HG02943 (cell line): ENCODE results near the gene GOLM1.

Experiments used
- ATAC-seq: cut with Tn5 transposase; IDR thresholded peaks from one replicate; pipeline ENCODE4 v1.9.1; 2021; ENCODE audit warnings: mild to moderate bottlenecking, low read depth, moderate library complexity; ENCODE audit not compliant: unreplicated experiment

Gene GOLM1

GRCh38 chr9:86093788-86094555 lies 5.4 kb downstream of the GOLM1 start:
- no peak for ATAC-seq

DNA sequence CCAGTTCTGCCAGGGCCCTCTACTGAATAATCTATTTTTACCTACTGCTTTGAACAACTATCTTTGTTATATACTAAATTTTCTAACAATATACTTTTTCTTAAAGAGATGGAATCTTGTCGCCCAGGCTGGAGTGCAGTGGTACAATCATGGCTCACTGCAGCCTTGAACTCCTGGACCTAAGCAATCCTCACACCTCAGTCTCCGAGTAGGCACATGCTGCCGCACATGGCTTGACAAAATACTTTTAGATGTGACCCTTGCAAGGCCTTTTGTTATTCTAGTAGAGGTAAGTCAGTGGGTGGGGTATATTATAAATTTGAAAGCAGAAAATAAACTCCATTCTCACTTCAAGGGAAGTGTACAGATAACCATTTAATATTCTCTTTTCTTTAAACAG lies 7.9 kb downstream of the GOLM1 start:
- no peak for ATAC-seq

DNA sequence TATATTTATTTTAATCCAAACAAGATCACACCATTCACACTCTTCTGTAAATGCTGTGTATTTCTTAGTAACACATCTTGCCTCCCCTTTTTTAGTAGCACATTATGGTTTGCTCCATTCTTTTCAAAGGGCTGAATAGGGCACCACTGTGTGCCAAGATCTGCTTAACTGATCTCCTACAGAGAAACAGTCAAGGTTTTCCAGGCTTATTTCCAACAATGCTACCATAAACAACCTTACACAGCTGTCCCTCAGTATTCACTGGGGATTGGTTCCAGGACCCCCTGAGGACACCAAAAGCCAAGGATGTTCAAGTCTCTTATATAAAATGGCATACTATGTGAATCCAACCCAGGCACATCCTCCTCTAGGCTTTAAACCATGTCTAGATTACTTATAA lies 16.5 kb downstream of the GOLM1 start:
- ATAC-seq: no peak

GRCh38 chr9:86079865-86080469 lies 19.4 kb downstream of the GOLM1 start:
- no peak for ATAC-seq

- no peak for ATAC-seq
Measured at GRCh38 chr9:86079421-86079831, 19.9 kb downstream of the GOLM1 start.

DNA sequence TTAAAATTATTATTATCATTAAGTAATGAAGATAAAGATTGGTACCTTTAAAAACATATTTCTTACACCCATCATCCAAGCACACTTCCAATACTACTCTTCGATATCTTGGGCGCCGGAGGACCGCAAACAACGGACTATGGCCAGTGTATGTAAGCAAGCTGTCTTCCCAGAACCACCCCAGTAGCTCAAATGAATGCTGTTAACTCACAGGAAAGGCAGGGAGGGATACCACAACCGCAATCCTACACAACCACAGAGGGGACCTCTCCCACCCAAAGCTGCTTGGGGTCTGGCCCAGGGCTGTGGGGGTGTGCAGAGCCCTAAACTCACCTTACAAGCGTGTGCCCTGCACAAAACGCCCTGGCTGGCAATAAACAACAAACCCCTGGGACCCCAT lies 20.6 kb downstream of the GOLM1 start:
- ATAC-seq: no peak

GRCh38 chr9:86077276-86077675 lies 22.1 kb downstream of the GOLM1 start:
- ATAC-seq: no peak

DNA sequence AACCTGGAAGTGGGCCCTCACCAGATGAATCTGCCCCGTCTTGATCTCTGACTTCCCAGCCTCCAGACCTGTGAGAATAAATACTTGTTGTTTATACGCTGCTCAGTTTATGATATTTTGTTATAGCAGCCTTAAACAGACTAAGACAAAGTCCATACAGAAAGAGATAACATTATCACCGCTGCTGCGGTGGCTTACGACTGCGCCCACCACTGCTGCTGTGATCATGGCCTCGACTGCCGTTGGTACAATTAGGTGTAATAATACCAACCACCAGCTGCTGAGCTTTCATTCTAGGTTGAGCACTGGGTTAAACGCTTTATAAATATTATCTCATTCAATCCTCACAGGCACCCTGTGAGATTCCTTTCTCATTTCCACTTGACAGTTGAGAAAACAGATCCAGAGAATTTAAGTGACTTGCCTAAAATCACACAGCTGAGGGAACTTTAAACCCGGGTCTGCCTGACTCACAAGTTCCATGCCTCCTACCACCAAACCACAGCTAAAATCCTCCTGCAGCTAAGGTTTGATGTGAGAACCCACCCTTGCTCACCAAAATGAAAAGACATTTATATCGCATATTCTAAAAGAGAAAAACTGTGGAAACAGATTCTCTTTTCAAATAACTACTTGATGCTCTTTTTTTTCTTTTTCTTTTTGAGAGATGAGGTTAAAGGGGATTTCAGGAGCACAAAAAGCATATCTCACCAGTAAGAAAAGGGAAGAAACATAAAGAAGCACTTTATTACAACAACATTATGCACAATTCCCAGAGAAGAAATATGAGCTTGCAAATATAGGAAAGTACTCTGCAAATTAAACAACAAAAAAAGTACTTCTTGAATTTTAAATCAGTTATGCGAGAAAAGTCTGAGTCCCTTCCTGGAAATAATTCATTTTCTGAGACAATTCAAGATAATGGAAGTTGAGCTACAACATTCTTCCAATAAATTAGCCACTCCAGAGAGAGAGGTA lies 23.9 kb downstream of the GOLM1 start:
- no peak for ATAC-seq

DNA sequence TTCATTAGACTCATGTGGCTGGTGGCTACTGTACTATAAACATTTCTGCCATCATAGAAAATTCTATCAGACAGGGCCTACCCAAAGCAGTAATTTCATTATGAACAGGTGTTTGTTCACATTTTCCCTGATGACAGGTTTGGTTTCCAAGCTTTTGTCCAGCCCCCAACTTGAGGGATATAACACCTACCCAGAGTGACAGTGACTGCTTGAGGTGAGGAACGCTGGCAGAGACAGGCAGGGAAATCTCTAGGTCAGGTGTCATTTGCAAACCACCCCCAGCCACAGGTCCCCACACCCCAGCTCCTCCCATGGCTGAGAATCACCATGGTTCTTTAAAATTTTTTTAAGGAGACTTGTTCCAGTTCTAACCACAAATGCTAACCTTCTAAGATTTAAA lies 25.5 kb downstream of the GOLM1 start:
- ATAC-seq: no peak

GRCh38 chr9:86072394-86072877 lies 26.9 kb downstream of the GOLM1 start:
- no peak for ATAC-seq

DNA sequence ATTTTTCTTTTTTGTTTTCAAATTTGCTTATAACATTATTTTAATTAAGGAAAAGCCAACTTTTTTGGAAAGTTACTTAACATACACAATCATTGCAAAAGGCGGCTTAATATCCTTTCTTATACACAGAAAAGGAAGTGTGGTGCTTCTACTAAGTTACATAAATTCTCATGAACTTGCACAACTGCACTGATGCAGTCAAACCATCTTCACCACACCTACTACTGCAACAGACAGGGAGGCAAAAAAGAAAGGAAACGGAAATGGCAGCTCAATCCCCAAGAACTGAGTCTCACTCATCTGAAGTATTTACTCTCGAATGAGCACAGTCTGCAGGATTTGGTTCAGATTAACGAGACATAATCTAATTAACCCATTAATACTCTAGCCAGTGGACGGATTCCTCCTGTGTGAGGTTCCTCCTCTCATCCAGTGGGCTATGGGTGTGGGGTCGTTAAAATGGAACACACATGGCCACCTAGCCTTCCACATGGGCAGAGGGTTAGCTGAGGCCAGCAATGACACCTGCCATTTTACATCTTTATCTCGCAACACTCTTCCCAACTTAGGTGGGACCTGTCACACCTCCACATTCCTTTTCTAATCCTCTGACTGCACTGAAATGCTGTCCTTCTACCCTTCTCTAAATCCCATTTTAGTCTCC lies 30.0 kb downstream of the GOLM1 start:
- ATAC-seq: no peak

- ATAC-seq: no peak
Measured at GRCh38 chr9:86064220-86064619, 35.1 kb downstream of the GOLM1 start.

DNA sequence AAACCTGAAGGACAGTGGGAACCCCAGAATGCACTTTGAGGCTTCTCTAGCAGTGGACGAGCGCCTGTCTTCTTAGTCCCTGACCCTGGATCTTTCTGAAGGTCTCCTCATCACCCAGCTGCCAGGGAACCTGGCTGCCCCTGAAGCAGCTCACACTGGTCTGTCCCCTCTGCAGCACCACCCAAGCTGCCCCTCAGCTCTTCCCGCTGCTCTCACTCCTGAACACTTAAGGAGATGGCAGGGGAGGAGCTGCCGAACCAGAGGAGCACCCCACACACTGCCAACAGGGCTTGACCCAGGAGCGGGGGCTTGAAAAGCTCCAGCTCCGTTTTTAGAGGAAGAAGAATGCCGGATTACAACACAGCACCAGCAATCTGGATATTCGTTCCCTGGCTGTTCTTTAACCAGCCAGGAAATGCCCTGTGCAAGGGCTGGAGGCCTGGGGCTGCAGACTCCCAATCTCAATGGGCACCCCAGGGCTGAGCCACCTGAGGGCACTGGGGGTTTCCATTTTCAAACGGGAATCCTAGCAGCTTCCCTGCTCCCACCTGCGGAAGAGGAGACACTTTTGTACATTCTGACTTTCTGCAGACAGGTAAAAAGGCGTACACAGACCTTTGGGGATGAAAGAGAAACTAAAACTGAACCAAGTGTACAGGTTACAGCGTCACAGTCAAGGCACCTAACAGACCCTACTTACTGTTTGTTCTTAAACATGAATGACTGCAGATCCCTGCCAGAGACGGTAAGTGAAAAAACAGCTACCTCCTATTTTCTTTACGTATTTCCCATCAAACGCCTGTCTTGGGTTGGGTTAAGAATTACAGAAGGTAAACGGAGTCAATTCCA lies 36.3 kb downstream of the GOLM1 start:
- no peak for ATAC-seq

DNA sequence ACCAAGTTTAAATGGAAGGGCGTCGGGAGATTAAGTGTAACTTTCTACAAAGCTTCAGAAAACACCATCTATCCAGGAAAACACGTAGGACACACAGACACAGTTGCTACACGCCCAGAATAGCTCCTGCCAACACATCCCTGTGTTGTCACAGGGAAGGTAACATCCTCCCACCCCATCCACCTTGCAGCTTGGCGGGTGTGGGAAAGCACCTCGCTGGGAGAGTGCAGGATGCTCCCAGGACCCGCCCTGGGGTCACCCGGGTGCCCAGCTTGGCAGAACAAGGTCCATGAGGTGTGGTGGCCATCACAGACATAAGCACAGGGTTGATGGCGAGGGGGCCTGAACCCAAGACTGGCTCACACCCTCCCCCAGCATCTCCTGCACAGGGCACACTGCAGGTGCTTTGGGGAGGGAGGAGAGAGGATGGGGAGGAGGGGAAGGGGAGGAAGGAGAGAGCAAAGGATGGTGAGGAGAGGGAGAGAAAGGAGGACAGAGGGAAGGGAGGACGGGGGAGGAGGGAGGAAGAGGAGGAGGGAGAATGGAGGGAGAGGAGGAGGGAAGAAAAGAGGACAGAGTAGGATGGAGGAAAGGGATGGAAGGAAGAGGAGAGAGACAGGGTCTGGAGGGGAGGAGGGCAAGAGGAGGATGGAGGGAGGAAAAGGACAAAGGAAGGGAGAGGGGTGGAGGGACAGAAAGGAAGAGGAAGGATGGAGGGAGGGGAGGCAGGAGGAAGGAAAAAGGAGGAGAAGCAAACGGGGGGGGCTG lies 37.2 kb downstream of the GOLM1 start:
- ATAC-seq: no peak

GRCh38 chr9:86057491-86057890 lies 41.9 kb downstream of the GOLM1 start:
- ATAC-seq: no peak

GRCh38 chr9:86054695-86055094 lies 44.7 kb downstream of the GOLM1 start:
- no peak for ATAC-seq

GRCh38 chr9:86052556-86053468 lies 46.5 kb downstream of the GOLM1 start:
- no peak for ATAC-seq
